IPS-20b (cell line): Measurements from ENCODE around the gene TREML2.

Experiments used
- H3K27ac ChIP-seq: one replicate; pipeline ENCODE4 v1.5.1; 2013; ENCODE audit warnings: low read length
- H3K27me3 ChIP-seq: 2 replicates; pipeline ENCODE4 v1.6.1; 2013; ENCODE audit warnings: mild to moderate bottlenecking, low read length, inconsistent platforms; ENCODE audit not compliant: insufficient read depth
- H3K36me3 ChIP-seq: 2 replicates; pipeline ENCODE4 v1.6.1; 2013; ENCODE audit warnings: low read depth, mild to moderate bottlenecking, inconsistent platforms, low read length, moderate library complexity; ENCODE audit not compliant: insufficient read depth
- H3K4me1 ChIP-seq: 2 replicates; pipeline ENCODE4 v1.6.1; 2013; ENCODE audit warnings: mild to moderate bottlenecking, control low read depth, inconsistent platforms, low read length, moderate library complexity; ENCODE audit not compliant: insufficient read depth
- H3K4me3 ChIP-seq: 2 replicates; pipeline ENCODE4 v1.5.1; 2013; ENCODE audit warnings: mild to moderate bottlenecking, low read length, inconsistent platforms
- H3K9ac ChIP-seq: 2 replicates; pipeline ENCODE4 v1.6.1; 2013; ENCODE audit warnings: low read depth, mild to moderate bottlenecking, inconsistent platforms, low read length, moderate library complexity
- H3K9me3 ChIP-seq: 2 replicates; pipeline ENCODE4 v1.6.1; 2013; ENCODE audit warnings: mild to moderate bottlenecking, low read depth, low read length, inconsistent platforms; ENCODE audit not compliant: insufficient read depth

TREML2 gene

GRCh38 chr6:41228096-41228495, 27.1 kb upstream of the TREML2 start, which contains the start of gene TREML4:
Gene TREML4 (plus strand): TSS chr6:41228349. CDS start chr6:41228428, 79 bp downstream.
- Histone ChIP-seq H3K9ac (no peak within 1 kb of the TSS), H3K27ac (no peak within 1 kb of the TSS), H3K36me3 (no peaks in the 10 kb centered on the region), H3K9me3 (no peaks in the 10 kb centered on the region), H3K27me3 (no peaks in the 10 kb centered on the region), H3K4me1 (no peaks in the 10 kb centered on the region), H3K4me3 (no peak within 1 kb of the TSS)

GRCh38 chr6:41226752-41227151, 25.8 kb upstream of the TREML2 start:
- no peaks in the 10 kb centered on the region for H3K4me1 ChIP-seq
- no peak overlapping the region for H3K4me3 ChIP-seq
- H3K27ac ChIP-seq: no peak overlapping the region
- H3K9me3 ChIP-seq: no peaks in the 10 kb centered on the region
- H3K9ac ChIP-seq: no peak overlapping the region
- H3K36me3 ChIP-seq: no peaks in the 10 kb centered on the region
- no peaks in the 10 kb centered on the region for H3K27me3 ChIP-seq

GRCh38 chr6:41224800-41225199, 23.9 kb upstream of the TREML2 start:
- Histone ChIP-seq H3K9me3 (0 out of 2 replicates have a peak, but pooled peaks cover 3% of the 10 kb centered on the region), H3K4me1 (no peaks in the 10 kb centered on the region), H3K36me3 (no peaks in the 10 kb centered on the region), H3K9ac (no peak overlapping the region), H3K27ac (no peak overlapping the region), H3K4me3 (no peak overlapping the region), H3K27me3 (no peaks in the 10 kb centered on the region)

- Histone ChIP-seq H3K36me3 (no peaks in the 10 kb centered on the region), H3K27ac (no peak overlapping the region), H3K9me3 (0 out of 2 replicates have a peak, but pooled peaks cover 4% of the 10 kb centered on the region), H3K9ac (no peak overlapping the region), H3K4me3 (no peak overlapping the region), H3K4me1 (no peaks in the 10 kb centered on the region), H3K27me3 (no peaks in the 10 kb centered on the region)
Measured at GRCh38 chr6:41222513-41222912, 21.6 kb upstream of the TREML2 start.

GRCh38 chr6:41222045-41222444, 21.1 kb upstream of the TREML2 start:
- Histone ChIP-seq H3K4me3 (no peak overlapping the region), H3K27ac (no peak overlapping the region), H3K27me3 (no peaks in the 10 kb centered on the region), H3K36me3 (no peaks in the 10 kb centered on the region), H3K9ac (no peak overlapping the region), H3K4me1 (no peaks in the 10 kb centered on the region), H3K9me3 (0 out of 2 replicates have a peak, but pooled peaks cover 4% of the 10 kb centered on the region)

GRCh38 chr6:41216616-41217015, 15.7 kb upstream of the TREML2 start:
- Histone ChIP-seq H3K36me3 (no peaks in the 10 kb centered on the region), H3K27ac (no peak overlapping the region), H3K4me1 (no peaks in the 10 kb centered on the region), H3K4me3 (no peak overlapping the region), H3K9me3 (peaks cover 12% of the 10 kb centered on the region; the same call in 1 of the 2 replicates), H3K9ac (no peak overlapping the region), H3K27me3 (no peaks in the 10 kb centered on the region)

- Histone ChIP-seq H3K27ac (no peak overlapping the region), H3K27me3 (no peaks in the 10 kb centered on the region), H3K36me3 (no peaks in the 10 kb centered on the region), H3K9me3 (peaks cover 12% of the 10 kb centered on the region; the same call in 1 of the 2 replicates), H3K4me1 (no peaks in the 10 kb centered on the region), H3K4me3 (no peak overlapping the region), H3K9ac (no peak overlapping the region)
Measured at GRCh38 chr6:41215777-41216176, 14.8 kb upstream of the TREML2 start.

GRCh38 chr6:41214559-41215238, 13.8 kb upstream of the TREML2 start:
- H3K9ac ChIP-seq: no peak overlapping the region
- H3K27me3 ChIP-seq: no peaks in the 10 kb centered on the region
- no peak overlapping the region for H3K27ac ChIP-seq
- H3K4me1 ChIP-seq: no peaks in the 10 kb centered on the region
- H3K4me3 ChIP-seq: no peak overlapping the region
- peaks cover 8% of the 10 kb centered on the region; the same call in 1 of the 2 replicates for H3K9me3 ChIP-seq
- H3K36me3 ChIP-seq: no peaks in the 10 kb centered on the region

GRCh38 chr6:41209547-41210320, 8.8 kb upstream of the TREML2 start:
- Histone ChIP-seq H3K9ac (no peak overlapping the region), H3K4me3 (no peak overlapping the region), H3K27me3 (no peaks in the 10 kb centered on the region), H3K9me3 (0 out of 2 replicates have a peak, but pooled peaks cover 1% of the 10 kb centered on the region), H3K4me1 (no peaks in the 10 kb centered on the region), H3K36me3 (no peaks in the 10 kb centered on the region), H3K27ac (no peak overlapping the region)

GRCh38 chr6:41208439-41209106, 7.6 kb upstream of the TREML2 start:
- Histone ChIP-seq H3K4me1 (no peaks in the 10 kb centered on the region), H3K36me3 (no peaks in the 10 kb centered on the region), H3K27me3 (no peaks in the 10 kb centered on the region), H3K27ac (no peak overlapping the region), H3K9me3 (no peaks in the 10 kb centered on the region), H3K4me3 (no peak overlapping the region), H3K9ac (no peak overlapping the region)

GRCh38 chr6:41204156-41204555, 3.2 kb upstream of the TREML2 start:
- H3K27me3 ChIP-seq: no peaks in the 10 kb centered on the region
- no peaks in the 10 kb centered on the region for H3K4me1 ChIP-seq
- no peaks in the 10 kb centered on the region for H3K9me3 ChIP-seq
- H3K4me3 ChIP-seq: no peak overlapping the region
- H3K27ac ChIP-seq: no peak overlapping the region
- H3K9ac ChIP-seq: no peak overlapping the region
- no peaks in the 10 kb centered on the region for H3K36me3 ChIP-seq
